Right lobe of liver (tissue), 6 donors: ENCODE results near the gene PEAR1. TPM values are rescaled to one million over a fixed set of nuclear protein-coding genes. Genes with fewer than 3 reads are reported as not detected.

Experiments
- ATAC-seq, 4 donors: fragments of 200-7000 bp; cut with Tn5 transposase; one replicate each; pipeline ENCODE4 v1.9.1; 2020; ENCODE audit warnings: mild to moderate bottlenecking in 4 of 4, moderate library complexity in 4 of 4
- DNase-seq, 3 donors: peaks; one replicate each; pipeline ENCODE4 v3.0.0-alpha.2; 2020
- H3K27ac ChIP-seq, 3 donors: fragments of 200-600 bp; one replicate each; pipeline ENCODE4 v1.8.0; 2022
- H3K27me3 ChIP-seq, 2 donors: fragments of 200-600 bp; one replicate each; pipeline ENCODE4 v1.8.0; 2022
- H3K36me3 ChIP-seq, 4 donors: fragments of 200-600 bp; sonication (generic) in 1 of 4; one replicate each; pipeline versions ENCODE4 v1.5.1 to v1.8.0; 2017 to 2022; ENCODE audit warnings: control low read depth in 1 of 4
- H3K4me1 ChIP-seq, 4 donors: fragments of 200-600 bp; sonication (generic) in 1 of 4; one replicate each; pipeline versions ENCODE4 v1.5.1 to v1.8.0; 2017 to 2022; ENCODE audit warnings: control low read depth in 1 of 4
- H3K4me3 ChIP-seq, 3 donors: fragments of 200-600 bp; one replicate each; pipeline ENCODE4 v1.8.0; 2022
- H3K9me3 ChIP-seq, 4 donors: fragments of 200-600 bp; sonication (generic) in 1 of 4; one replicate each; pipeline versions ENCODE4 v1.5.1 to v1.8.0; 2017 to 2022; ENCODE audit warnings: control low read depth in 1 of 4
- POLR2A ChIP-seq: fragments of 450-650 bp; IDR thresholded peaks from one replicate; pipeline ENCODE4 v1.6.1; 2017; ENCODE audit warnings: antibody characterized with exemption, mild to moderate bottlenecking
- WGBS: methylation state at CpG from one replicate; pipeline ENCODE4 v1.1.6; 2018; ENCODE audit warnings: low coverage, low lambda C conversion rate; ENCODE audit not compliant: insufficient coverage; ENCODE audit errors: missing lambda C conversion rate; 5-methylcytosine and 5-hydroxymethylcytosine counted together
- intact Hi-C, 2 donors: fragments of 100-400 bp; cut with DNase I; formaldehyde crosslinking; loops; one replicate each; pipeline versions ENCODE4 v1.11.2 to v1.14.1; 2022
- total RNA-seq, 6 experiments: library from RNA; depleted of rRNA in 2 of 6; stranded (reverse); fragments of >200 nt in 2 of 6; fragmentation: NEBNext Ultra II Directional in 3 of 6; extraction: Animal tissue kit (Norgen Biotek cat#: 25700) in 3 of 6; gene quantifications; one replicate each; pipeline versions ENCODE4 v1.1.0 to v1.2.4, GENCODE V29; 2016 to 2023
- TF ChIP-seq, protein P1 (sequence below), 4 donors: fragments of 200-600 bp in 3 of 4; fragments of 450-650 bp in 1 of 4; IDR thresholded peaks; one replicate each; pipeline versions ENCODE4 v1.5.1 to v1.8.0; 2016 to 2022; ENCODE audit warnings: antibody characterized with exemption in 4 of 4, mild to moderate bottlenecking in 2 of 4
- donor health status: DM: no; HTN: yes; CAD: no.
- donor health status: DM: no; HTN: no; CAD: no.
- donor health status: DM: no; HTN: no; CAD: no.
- donor health status: DM: no; HTN: yes; CAD: no.
- donor health status: DM: no; HTN: yes; CAD: no.

The PEAR1 gene
- total RNA-seq, 6 experiments from 2014 or later: 2.2 to 9.8 (median 3.6) TPM

DNA sequence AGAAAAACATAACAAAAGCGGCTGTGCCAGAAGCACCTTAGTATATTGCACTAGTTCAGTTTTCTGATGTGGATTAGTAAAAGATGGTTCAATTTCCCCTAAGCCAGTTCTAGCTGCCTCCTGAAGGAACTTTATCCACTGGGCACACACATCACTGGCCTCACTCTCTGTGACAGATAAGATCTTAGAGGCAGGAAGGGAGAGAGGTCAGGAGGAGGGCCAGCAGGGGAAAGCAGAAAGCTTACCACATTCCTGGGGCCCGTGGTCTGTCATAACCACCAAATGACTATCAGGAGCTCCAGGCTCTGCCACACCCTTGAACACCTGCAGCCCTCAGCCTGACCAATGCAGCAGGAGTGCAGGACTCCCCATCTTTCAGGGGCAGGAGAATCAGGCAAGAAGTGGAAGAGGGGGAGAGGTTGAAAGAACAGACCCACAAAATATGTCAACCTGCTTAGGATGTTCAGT is 64.8 kb downstream of the PEAR1 start:
- intact Hi-C loops: no loop called here

DNA sequence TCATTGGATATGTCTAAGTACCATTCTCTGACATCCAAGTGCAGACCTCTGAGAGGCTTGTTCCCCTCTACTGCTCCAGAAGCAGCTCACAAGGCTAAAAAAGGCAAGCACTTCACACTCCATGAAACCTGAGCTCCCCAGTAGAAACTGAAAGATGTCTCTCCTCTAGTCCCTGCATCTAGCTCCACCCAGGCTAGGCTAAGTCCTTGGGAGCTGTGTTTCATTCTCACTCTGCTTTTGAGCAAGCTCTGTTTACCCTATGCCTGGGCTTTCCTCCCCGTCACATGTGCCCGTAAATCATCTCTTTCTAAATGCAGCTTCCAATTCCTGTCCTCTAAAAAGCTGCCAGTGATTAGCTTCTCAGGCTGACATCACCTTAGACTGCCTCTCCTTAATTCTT is 65.9 kb downstream of the PEAR1 start:
- no peak for DNase-seq
- intact Hi-C loops: no loop called here
- no peak overlapping the region for H3K4me3 ChIP-seq
- peaks cover 0 to 65% (median 21%) of the 10 kb centered on the region in 4 donors for H3K36me3 ChIP-seq
- H3K27me3 ChIP-seq: no peaks in the 10 kb centered on the region
- no peaks in the 10 kb centered on the region for H3K9me3 ChIP-seq
- no peak for ATAC-seq
- 100% methylated on average over 2 of the region's 2 CpGs for WGBS
- H3K27ac ChIP-seq: no peak overlapping the region
- TF ChIP-seq, protein P1, sequence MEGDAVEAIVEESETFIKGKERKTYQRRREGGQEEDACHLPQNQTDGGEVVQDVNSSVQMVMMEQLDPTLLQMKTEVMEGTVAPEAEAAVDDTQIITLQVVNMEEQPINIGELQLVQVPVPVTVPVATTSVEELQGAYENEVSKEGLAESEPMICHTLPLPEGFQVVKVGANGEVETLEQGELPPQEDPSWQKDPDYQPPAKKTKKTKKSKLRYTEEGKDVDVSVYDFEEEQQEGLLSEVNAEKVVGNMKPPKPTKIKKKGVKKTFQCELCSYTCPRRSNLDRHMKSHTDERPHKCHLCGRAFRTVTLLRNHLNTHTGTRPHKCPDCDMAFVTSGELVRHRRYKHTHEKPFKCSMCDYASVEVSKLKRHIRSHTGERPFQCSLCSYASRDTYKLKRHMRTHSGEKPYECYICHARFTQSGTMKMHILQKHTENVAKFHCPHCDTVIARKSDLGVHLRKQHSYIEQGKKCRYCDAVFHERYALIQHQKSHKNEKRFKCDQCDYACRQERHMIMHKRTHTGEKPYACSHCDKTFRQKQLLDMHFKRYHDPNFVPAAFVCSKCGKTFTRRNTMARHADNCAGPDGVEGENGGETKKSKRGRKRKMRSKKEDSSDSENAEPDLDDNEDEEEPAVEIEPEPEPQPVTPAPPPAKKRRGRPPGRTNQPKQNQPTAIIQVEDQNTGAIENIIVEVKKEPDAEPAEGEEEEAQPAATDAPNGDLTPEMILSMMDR (IDR thresholded peaks at IDR 0.05): no peak
- TF ChIP-seq POLR2A: no peak
- no peaks in the 10 kb centered on the region for H3K4me1 ChIP-seq

More for the DNA sequence above, 64.8 kb downstream of the PEAR1 start:
- DNase-seq (no peak), ATAC-seq (no peak)
- WGBS: 64% methylated on average over 2 of the region's 2 CpGs
- Histone ChIP-seq H3K27ac (no peak overlapping the region), H3K9me3 (no peaks in the 10 kb centered on the region), H3K36me3 (peaks cover 0 to 65% (median 21%) of the 10 kb centered on the region in 4 donors), H3K27me3 (no peaks in the 10 kb centered on the region), H3K4me3 (no peak overlapping the region), H3K4me1 (no peaks in the 10 kb centered on the region)
- TF ChIP-seq POLR2A: no peak
- TF ChIP-seq, protein P1 (IDR thresholded peaks at IDR 0.05): no peak

DNA sequence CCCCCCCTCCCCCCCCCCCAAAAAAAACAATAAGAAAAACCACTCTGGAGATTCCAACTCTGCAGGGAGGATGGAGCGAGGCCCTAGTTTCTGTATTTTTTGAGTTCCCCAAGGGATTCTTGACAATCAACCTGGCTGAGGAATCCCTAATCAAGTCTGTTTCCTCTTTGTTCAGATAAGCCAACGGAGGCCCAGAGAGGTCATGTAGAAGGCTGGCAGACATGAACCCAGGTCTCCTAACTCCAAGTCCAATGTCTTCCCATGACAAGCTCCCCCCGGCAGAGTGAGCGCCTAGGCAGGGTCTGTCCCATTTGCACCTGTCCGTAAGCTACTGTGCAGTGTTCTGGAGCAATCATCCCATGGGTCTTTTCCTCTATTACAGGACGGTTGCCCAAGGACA is 66.4 kb downstream of the PEAR1 start:
- intact Hi-C loops: no loop called here
- no peaks in the 10 kb centered on the region for H3K27me3 ChIP-seq
- no peak for DNase-seq
- no peaks in the 10 kb centered on the region for H3K4me1 ChIP-seq
- no peaks in the 10 kb centered on the region for H3K9me3 ChIP-seq
- H3K27ac ChIP-seq: no peak overlapping the region
- TF ChIP-seq, protein P1 (IDR thresholded peaks at IDR 0.05): no peak
- no peak for TF ChIP-seq POLR2A
- no peak for ATAC-seq
- H3K4me3 ChIP-seq: no peak overlapping the region
- peaks cover 0 to 65% (median 21%) of the 10 kb centered on the region in 4 donors for H3K36me3 ChIP-seq
- WGBS: 87% methylated on average over 3 of the region's 6 CpGs

- Histone ChIP-seq H3K36me3 (peaks cover 0 to 61% (median 17%) of the 10 kb centered on the region in 4 donors), H3K9me3 (no peaks in the 10 kb centered on the region), H3K4me1 (no peaks in the 10 kb centered on the region), H3K4me3 (no peak overlapping the region), H3K27ac (no peak overlapping the region), H3K27me3 (no peaks in the 10 kb centered on the region)
- intact Hi-C loops: no loop called here
- WGBS: 79% methylated on average over 4 of the region's 4 CpGs
- TF ChIP-seq, protein P1 (IDR thresholded peaks at IDR 0.05): no peak
- no peak for TF ChIP-seq POLR2A
- ATAC-seq (no peak), DNase-seq (no peak)
Measured at GRCh38 chr1:156961709-156962108, 68.2 kb downstream of the PEAR1 start.

DNA sequence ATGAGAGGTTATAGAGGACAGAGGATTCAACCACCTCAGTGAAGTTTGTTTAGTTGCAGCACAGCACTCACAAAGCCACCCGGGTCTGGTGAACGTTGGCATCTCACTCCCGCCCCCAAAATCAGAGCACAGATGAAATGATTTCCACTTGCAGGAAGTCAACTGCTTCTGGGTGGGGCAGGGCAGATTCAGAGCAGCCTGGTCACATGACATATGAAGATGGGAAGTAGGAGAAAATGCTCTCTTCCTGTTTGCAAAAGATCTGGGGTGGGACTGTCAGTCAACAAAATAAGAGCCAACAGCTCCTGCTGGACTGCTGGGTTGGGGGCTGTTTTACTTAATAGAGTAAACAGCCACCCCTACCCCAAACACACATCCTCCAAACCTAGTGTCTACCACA is 70.1 kb downstream of the PEAR1 start:
- intact Hi-C loops: no loop called here
- Histone ChIP-seq H3K4me1 (no peaks in the 10 kb centered on the region), H3K4me3 (no peak overlapping the region), H3K36me3 (peaks cover 0 to 58% (median 12%) of the 10 kb centered on the region in 4 donors), H3K27ac (no peak overlapping the region), H3K27me3 (no peaks in the 10 kb centered on the region), H3K9me3 (no peaks in the 10 kb centered on the region)
- DNase-seq (no peak), ATAC-seq (peak; percentile 44 to 78 (median 52))
- WGBS: 20% methylated on average over 2 of the region's 3 CpGs
- TF ChIP-seq, protein P1 (IDR thresholded peaks at IDR 0.05): no peak
- no peak for TF ChIP-seq POLR2A
